Large intestine (tissue), 3 donors: ENCODE data around the gene RIPK1. TPM values are rescaled to one million over a fixed set of nuclear protein-coding genes. Genes with fewer than 3 reads are reported as not detected.
A peak's percentile ranks its signal among the peaks of the same experiment; 100 is the strongest.
"Not testable (repeated sequence)": the region's sequence is repeated elsewhere in the genome, so short reads cannot be mapped to it uniquely, and the experiment has no call there.

Source experiments
- DNase-seq, 2 donors: peaks; one replicate each; pipeline versions ENCODE4 v3.0.0 to v3.0.0-alpha.2; 2013
- H3K27ac ChIP-seq: one replicate; pipeline ENCODE4 v1.5.1; 2013; ENCODE audit warnings: low read length
- H3K27me3 ChIP-seq: 2 replicates; pipeline ENCODE4 v1.6.1; 2013; ENCODE audit warnings: low read length; ENCODE audit not compliant: control insufficient read depth, insufficient read depth
- H3K36me3 ChIP-seq: 2 replicates; pipeline ENCODE4 v1.6.1; 2013; ENCODE audit warnings: low read length; ENCODE audit not compliant: control insufficient read depth, insufficient read depth
- H3K4me1 ChIP-seq: one replicate; pipeline ENCODE4 v1.6.1; 2013; ENCODE audit warnings: low read length; ENCODE audit not compliant: control insufficient read depth, insufficient read depth
- H3K4me3 ChIP-seq: one replicate; pipeline ENCODE4 v1.5.1; 2013; ENCODE audit warnings: low read length
- H3K9me3 ChIP-seq: one replicate; pipeline ENCODE4 v1.6.1; 2013; ENCODE audit warnings: mild to moderate bottlenecking, low read depth, low read length, moderate library complexity; ENCODE audit not compliant: control insufficient read depth
- WGBS: methylation state at CpG from one replicate; pipeline ENCODE4 v1.1.5; 2013; ENCODE audit warnings: low lambda C conversion rate; ENCODE audit not compliant: insufficient coverage; 5-methylcytosine and 5-hydroxymethylcytosine counted together
- polyA plus RNA-seq: library from polyadenylated mRNA; unstranded; fragments of 120-200 nt; gene quantifications from one replicate; pipeline ENCODE4 v1.2.1, GENCODE V29; 2013

Gene RIPK1
- polyA plus RNA-seq, 1 donor = 32.2 TPM

DNA sequence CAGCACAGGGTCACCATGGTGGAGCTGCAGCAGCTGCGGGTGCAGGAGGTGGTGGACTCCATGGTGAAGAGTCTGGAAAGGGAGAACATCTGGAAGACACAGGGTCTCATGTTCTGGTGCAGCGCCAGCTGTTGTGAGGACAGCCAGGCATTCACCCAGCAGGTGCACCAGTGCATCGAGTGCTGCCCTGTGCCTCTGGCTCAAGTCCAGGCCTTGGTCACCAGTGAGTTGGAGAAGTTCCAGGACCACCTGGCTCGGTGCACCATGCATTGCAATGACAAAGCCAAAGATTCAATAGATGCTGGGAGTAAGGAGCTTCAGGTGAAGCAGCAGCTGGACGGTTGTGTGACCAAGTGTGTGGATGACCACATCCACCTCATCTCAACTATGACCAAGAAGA is 22.9 kb upstream of the RIPK1 start:
- WGBS = no CpG with 5 or more reads among the region's 5 CpGs
- H3K4me1 ChIP-seq = peaks cover 2% of the 10 kb centered on the region
- no peak for DNase-seq

DNA sequence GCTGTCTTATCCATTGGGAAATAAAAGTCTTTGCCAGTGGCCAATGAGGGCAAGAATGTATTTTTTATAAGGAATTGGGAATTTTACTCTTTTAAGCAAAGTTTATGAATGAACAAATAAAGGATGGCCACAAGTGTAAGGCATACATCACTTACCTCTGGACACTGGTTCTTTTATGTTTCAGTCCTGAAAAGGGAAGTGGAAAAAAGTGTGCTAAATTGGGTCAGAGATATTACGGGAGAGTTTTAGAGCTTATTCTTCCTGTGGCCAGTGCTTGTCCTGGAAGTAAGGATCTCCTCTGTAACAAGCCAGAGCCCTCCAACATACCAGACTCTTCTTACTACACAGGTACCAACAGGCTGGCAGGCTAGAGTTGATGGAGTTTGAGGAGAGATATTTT is 22.5 kb upstream of the RIPK1 start:
- H3K4me3 ChIP-seq = no peak overlapping the region
- H3K36me3 ChIP-seq = no peaks in the 10 kb centered on the region
- no peak for DNase-seq
- H3K4me1 ChIP-seq = peaks cover 2% of the 10 kb centered on the region
- no peaks in the 10 kb centered on the region for H3K9me3 ChIP-seq
- peaks cover 3% of the 10 kb centered on the region for H3K27me3 ChIP-seq
- no CpG with 5 or more reads among the region's 1 CpG for WGBS
- H3K27ac ChIP-seq = no peak overlapping the region

More for the DNA sequence above, 22.9 kb upstream of the RIPK1 start:
- H3K36me3 ChIP-seq = no peaks in the 10 kb centered on the region
- H3K4me3 ChIP-seq = no peak overlapping the region
- peaks cover 3% of the 10 kb centered on the region for H3K27me3 ChIP-seq
- no peak overlapping the region for H3K27ac ChIP-seq
- H3K9me3 ChIP-seq = no peaks in the 10 kb centered on the region

DNA sequence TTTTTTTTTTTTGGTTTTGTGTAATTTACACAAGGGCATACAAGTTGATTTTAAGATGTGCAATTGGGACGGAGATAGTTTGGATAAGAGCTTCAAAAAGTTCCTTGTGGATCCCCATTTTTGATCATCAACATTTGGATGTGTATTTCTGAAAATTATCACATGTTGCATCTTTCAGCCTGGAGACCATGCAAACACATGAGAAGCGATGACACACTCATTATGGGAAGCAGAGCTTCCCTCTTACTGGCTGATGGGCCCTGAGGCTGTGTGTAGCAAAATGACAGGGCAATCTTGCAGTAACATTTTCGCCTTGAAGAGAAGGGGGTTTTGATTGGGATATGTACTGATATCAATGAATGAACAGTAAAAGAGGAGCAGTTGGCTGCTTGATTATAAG is 22.0 kb upstream of the RIPK1 start:
- H3K27me3 ChIP-seq = peaks cover 3% of the 10 kb centered on the region
- H3K27ac ChIP-seq = no peak overlapping the region
- H3K4me1 ChIP-seq = peaks cover 2% of the 10 kb centered on the region
- no peak overlapping the region for H3K4me3 ChIP-seq
- no peak for DNase-seq
- WGBS = no CpG with 5 or more reads among the region's 3 CpGs
- H3K9me3 ChIP-seq = no peaks in the 10 kb centered on the region
- no peaks in the 10 kb centered on the region for H3K36me3 ChIP-seq

DNA sequence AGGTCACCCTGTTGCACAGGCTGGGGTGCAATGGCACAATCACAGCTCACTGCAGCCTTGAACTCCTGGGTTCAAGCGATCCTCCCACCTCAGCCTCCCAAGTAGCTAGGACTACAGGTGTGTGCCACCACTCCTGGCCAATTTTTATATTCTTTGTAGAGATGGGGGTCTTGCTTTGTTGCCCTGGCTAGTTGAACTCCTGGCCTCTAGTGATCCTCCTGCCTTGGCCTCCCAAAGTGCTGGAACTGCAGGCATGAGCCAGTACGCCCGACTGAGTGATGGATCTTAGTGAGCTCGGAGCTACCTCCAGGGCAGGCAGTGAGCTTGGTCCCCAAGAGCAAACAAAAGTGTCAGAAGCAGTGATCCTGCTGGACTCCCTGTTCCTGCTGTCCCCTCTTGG is 20.3 kb upstream of the RIPK1 start:
- not testable (repeated sequence) for H3K4me1 ChIP-seq, DNase-seq, H3K4me3 ChIP-seq, H3K9me3 ChIP-seq, H3K27ac ChIP-seq, H3K36me3 ChIP-seq, H3K27me3 ChIP-seq
- WGBS = no CpG with 5 or more reads among the region's 4 CpGs

DNA sequence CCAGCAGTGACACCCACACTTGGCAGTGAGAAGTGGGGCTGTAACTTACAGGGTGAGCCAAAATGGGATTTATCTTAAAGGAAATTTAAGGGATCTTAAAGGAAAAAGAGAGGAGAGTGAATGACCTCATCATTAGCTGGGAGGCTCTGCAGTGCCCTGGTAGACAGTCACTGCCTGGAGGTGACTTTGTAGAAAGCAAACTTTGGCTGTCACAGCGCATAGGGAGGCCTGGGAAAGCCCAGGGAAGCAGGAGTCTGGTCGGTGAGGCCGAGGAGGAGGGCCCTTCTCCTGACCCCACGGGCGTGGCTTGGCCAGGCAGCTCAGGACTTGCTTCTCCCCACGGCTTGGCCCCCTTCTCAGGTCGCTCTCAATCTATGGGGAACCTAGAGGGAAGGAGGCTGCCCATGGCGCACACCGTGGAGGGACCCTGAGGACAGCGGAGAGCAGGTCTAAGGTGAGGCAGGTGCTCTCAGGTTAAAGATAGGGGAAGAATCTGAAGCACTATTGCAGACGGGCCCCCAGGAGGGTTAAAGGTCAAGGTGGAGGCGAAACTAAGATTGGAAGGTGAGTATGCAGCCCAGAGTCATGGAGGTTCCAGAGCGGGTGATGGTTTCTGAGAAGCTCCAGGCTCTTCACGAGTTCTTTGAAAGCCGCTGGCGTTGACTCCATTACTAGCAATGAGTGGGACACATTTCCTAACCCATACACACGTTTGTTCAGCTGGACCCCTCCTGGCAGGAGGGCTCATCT is 15.6 kb upstream of the RIPK1 start:
- Histone ChIP-seq H3K4me3 (peak overlapping the region; percentile 64), H3K9me3 (no peaks in the 10 kb centered on the region), H3K27ac (no peak overlapping the region), H3K4me1 (peaks cover 11% of the 10 kb centered on the region), H3K27me3 (peaks cover 5% of the 10 kb centered on the region), H3K36me3 (no peaks in the 10 kb centered on the region)
- DNase-seq = no peak
- no CpG with 5 or more reads among the region's 17 CpGs for WGBS

DNA sequence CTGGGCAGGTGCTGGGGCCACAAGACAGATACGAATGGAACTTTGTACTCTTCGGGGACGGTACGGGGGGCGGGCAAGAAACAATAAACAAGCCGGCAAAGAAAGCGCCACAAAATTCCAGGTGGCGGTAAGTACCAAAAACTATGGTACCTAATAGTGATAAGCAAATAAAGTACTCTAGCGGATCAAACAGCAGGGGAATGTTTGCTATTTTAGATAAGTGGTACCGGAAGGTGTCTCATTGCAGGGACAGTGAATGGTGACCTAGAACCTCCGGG is 15.1 kb upstream of the RIPK1 start:
- peaks cover 11% of the 10 kb centered on the region for H3K4me1 ChIP-seq
- H3K27ac ChIP-seq = peak overlapping the region; percentile 68
- WGBS = no CpG with 5 or more reads among the region's 11 CpGs
- H3K36me3 ChIP-seq = no peaks in the 10 kb centered on the region
- peaks cover 5% of the 10 kb centered on the region for H3K27me3 ChIP-seq
- H3K4me3 ChIP-seq = peak overlapping the region; percentile 64
- no peaks in the 10 kb centered on the region for H3K9me3 ChIP-seq
- DNase-seq = no peak

DNA sequence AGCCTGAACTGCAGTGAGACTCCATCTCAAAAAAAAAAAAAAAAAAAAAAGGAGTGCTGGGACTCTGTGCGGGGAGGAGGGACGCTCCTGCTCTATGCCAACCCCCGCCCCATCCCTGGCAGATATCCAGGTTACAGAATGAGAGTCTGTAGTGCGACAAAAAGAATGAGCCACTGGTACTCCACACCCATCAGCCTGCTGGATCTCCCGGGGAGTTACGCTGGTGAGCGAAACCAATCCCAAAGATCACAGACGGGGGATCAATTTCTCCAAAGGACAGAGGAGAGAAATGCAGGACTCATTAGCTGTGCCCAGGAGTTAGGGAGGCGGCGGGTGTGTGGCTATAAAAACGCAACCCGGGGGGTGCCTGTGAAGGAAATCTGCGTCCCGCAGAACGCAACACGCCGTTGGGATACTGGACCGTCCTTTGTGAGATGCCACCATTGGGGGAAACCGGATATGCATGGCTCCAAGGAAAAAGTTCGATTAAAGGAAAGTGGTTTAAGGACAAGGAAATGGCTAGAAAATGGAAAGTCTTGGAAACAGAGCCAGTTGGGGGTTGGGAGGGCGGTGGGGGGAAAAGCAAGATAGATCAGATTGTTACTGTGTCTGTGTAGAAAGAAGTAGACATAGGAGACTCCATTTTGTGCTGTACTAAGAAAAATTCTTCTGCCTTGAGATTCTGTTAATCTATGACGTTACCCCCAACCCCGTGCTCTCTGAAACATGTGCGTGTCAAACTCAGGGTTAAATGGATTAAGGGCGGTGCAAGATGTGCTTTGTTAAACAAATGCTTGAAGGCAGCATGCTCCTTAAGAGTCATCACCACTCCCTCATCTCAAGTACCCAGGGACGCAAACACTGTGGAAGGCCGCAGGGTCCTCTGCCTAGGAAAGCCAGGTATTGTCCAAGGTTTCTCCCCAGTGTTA is 13.8 kb upstream of the RIPK1 start:
- not testable (repeated sequence) for H3K27ac ChIP-seq, H3K36me3 ChIP-seq, H3K27me3 ChIP-seq, H3K9me3 ChIP-seq
- WGBS = 33% methylated on average over 4 of the region's 27 CpGs
- DNase-seq = peak in 1 of 2 donors; percentile 24
- H3K4me3 ChIP-seq = peak overlapping the region; percentile 64
- H3K4me1 ChIP-seq = peaks cover 11% of the 10 kb centered on the region

DNA sequence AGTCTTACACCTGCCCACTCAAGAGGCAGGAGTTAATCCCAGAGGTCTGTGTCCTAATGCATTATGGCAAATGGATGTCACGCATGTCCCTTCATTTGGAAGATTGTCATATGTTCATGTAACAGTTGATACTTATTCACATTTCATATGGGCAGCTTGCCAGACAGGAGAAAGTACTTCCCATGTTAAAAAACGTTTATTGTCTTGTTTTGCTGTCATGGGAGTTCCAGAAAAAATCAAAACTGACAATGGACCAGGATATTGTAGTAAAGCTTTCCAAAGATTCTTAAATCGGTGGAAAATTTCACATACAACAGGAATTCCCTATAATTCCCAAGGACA is 13.2 kb upstream of the RIPK1 start:
- no CpG with 5 or more reads among the region's 3 CpGs for WGBS
- H3K27ac ChIP-seq, DNase-seq: not testable (repeated sequence)

DNA sequence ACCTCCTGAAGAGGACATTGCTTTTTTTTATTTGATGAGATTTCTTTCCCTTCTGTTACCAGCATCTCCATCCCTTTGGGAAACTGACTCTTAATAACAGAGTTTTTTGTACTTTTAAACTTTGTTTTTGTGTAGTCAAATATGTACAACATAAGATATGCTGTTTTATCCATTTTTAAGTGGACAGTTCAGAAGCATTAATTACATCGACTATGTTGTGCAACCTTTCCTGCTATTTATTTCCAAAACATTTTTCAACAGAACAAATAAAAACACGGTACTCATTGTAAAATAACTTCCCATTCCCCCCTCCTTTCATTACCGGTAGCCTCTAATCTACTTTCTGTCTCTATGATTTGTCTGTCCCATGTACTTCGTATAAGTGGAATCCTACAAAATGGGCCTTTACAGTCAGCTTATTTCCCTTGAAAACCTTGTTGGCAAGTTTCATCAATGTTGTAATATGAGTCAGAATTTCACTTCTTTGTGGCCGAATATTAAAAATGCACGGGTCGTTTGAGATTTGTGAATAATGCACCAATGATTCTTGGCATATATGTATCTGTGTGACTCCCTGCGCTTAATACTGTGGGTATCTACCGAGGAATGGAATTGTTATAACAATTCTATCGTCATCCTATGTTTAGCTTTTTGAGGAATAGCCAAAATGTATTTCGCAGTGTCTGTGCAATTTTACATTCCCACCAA is 11.1 kb upstream of the RIPK1 start:
- H3K9me3 ChIP-seq = no peaks in the 10 kb centered on the region
- H3K4me1 ChIP-seq = peaks cover 11% of the 10 kb centered on the region
- no peak overlapping the region for H3K27ac ChIP-seq
- 86% methylated on average over 4 of the region's 11 CpGs for WGBS
- no peak for DNase-seq
- H3K4me3 ChIP-seq = no peak overlapping the region
- no peaks in the 10 kb centered on the region for H3K36me3 ChIP-seq
- peaks cover 2% of the 10 kb centered on the region for H3K27me3 ChIP-seq

More for the DNA sequence above, 13.2 kb upstream of the RIPK1 start:
- not testable (repeated sequence) for H3K36me3 ChIP-seq, H3K9me3 ChIP-seq, H3K27me3 ChIP-seq, H3K4me3 ChIP-seq
- H3K4me1 ChIP-seq = peaks cover 11% of the 10 kb centered on the region

DNA sequence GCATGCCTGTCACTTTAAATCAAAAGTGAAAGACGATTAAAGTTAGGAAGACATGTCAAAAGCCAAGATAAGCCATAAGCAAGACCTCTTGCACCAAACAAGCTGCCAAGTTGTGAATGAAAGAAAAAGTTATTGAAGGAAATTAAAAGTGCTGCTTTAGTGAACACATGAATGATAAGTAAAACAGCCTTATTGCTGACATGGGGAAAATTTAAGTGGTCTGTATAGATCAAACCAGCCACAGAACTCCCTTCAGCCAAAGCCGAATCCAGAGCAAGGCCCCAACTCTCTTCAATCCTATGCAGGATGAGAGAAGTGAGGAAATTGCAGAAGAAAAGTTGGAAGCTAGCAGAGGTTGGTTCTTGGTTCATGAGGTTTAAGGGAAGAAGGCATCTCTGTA is 9.3 kb upstream of the RIPK1 start:
- H3K36me3 ChIP-seq = no peaks in the 10 kb centered on the region
- WGBS = 30% methylated on average over 1 of the region's 2 CpGs

More for the DNA sequence above, 9.3 kb upstream of the RIPK1 start:
- Histone ChIP-seq H3K4me3 (no peak overlapping the region), H3K27me3 (peaks cover 2% of the 10 kb centered on the region), H3K9me3 (no peaks in the 10 kb centered on the region), H3K4me1 (no peaks in the 10 kb centered on the region), H3K27ac (no peak overlapping the region)
- DNase-seq = no peak
